GM21423 (cell line): ENCODE results near the gene CLTCL1.
"Not testable (repeated sequence)": the region's sequence is repeated elsewhere in the genome, so short reads cannot be mapped to it uniquely, and the experiment has no call there.

Experiments
- ATAC-seq: cut with Tn5 transposase; IDR thresholded peaks from one replicate; pipeline ENCODE4 v1.9.1; 2021; ENCODE audit warnings: mild to moderate bottlenecking, moderate library complexity; ENCODE audit not compliant: unreplicated experiment

CLTCL1 gene

GRCh38 chr22:19222242-19223005 is 69.1 kb downstream of the CLTCL1 start:
- ATAC-seq = no peak

- no peak for ATAC-seq
Observed at GRCh38 chr22:19220867-19221266, 70.7 kb downstream of the CLTCL1 start.

GRCh38 chr22:19218541-19219233 is 72.8 kb downstream of the CLTCL1 start:
- no peak for ATAC-seq

GRCh38 chr22:19216579-19216978 is 74.9 kb downstream of the CLTCL1 start:
- ATAC-seq = no peak

- no peak for ATAC-seq
Observed at GRCh38 chr22:19215360-19215759, 76.2 kb downstream of the CLTCL1 start.

- ATAC-seq = no peak
Observed at GRCh38 chr22:19214078-19214473, 77.4 kb downstream of the CLTCL1 start.

GRCh38 chr22:19213442-19214077 is 78.0 kb downstream of the CLTCL1 start:
- no peak for ATAC-seq

GRCh38 chr22:19213001-19213400 is 78.5 kb downstream of the CLTCL1 start:
- no peak for ATAC-seq

GRCh38 chr22:19212302-19212870 is 79.1 kb downstream of the CLTCL1 start:
- no peak for ATAC-seq

GRCh38 chr22:19210188-19210587 is 81.3 kb downstream of the CLTCL1 start:
- no peak for ATAC-seq

GRCh38 chr22:19208287-19208847 is 83.2 kb downstream of the CLTCL1 start:
- ATAC-seq = no peak

GRCh38 chr22:19207884-19208283 is 83.6 kb downstream of the CLTCL1 start:
- no peak for ATAC-seq

- ATAC-seq = no peak
Observed at GRCh38 chr22:19207401-19207808, 84.1 kb downstream of the CLTCL1 start.

GRCh38 chr22:19206287-19206686 is 85.2 kb downstream of the CLTCL1 start:
- no peak for ATAC-seq

GRCh38 chr22:19204640-19205039 is 86.9 kb downstream of the CLTCL1 start:
- no peak for ATAC-seq

GRCh38 chr22:19203834-19204233 is 87.7 kb downstream of the CLTCL1 start:
- ATAC-seq = no peak

GRCh38 chr22:19202799-19203186 is 88.7 kb downstream of the CLTCL1 start:
- ATAC-seq = not testable (repeated sequence)

GRCh38 chr22:19201869-19202798 is 89.4 kb downstream of the CLTCL1 start:
- no peak for ATAC-seq

- no peak for ATAC-seq
Observed at GRCh38 chr22:19201130-19201868, 90.2 kb downstream of the CLTCL1 start.
